Adipocyte (in vitro differentiated cells): ENCODE measurements around the gene LZTR1.
"Not testable (repeated sequence)": the region's sequence is repeated elsewhere in the genome, so short reads cannot be mapped to it uniquely, and the experiment has no call there.

Experiments used
- DNase-seq: peaks from one replicate; pipeline ENCODE4 v3.0.0-alpha.2; 2015; ENCODE audit warnings: low read depth
- H3K27me3 ChIP-seq: replicated peaks from 2 replicates; pipeline ENCODE4 v1.7.0; 2013; ENCODE audit warnings: mild to moderate bottlenecking, low read length, moderate library complexity; ENCODE audit not compliant: control insufficient read depth, insufficient read depth
- H3K36me3 ChIP-seq: 2 replicates; pipeline ENCODE4 v1.7.0; 2013; ENCODE audit warnings: low read length, mild to moderate bottlenecking, moderate library complexity; ENCODE audit not compliant: control insufficient read depth, insufficient read depth, severe bottlenecking
- H3K4me1 ChIP-seq: 2 replicates; pipeline ENCODE4 v1.7.0; 2013; ENCODE audit warnings: mild to moderate bottlenecking, low read length, moderate library complexity; ENCODE audit not compliant: control insufficient read depth, insufficient read depth
- H3K4me3 ChIP-seq: 2 replicates; pipeline ENCODE4 v1.7.0; 2013; ENCODE audit warnings: mild to moderate bottlenecking, low read length, moderate library complexity
- H3K9ac ChIP-seq: 2 replicates; pipeline ENCODE4 v1.7.0; 2013; ENCODE audit warnings: mild to moderate bottlenecking, low read length, moderate library complexity
- H3K9me3 ChIP-seq: 2 replicates; pipeline ENCODE4 v1.7.0; 2013; ENCODE audit warnings: mild to moderate bottlenecking, low read length, moderate library complexity; ENCODE audit not compliant: control insufficient read depth

LZTR1 gene

GRCh38 chr22:21009208-21009607, 27.1 kb downstream of the LZTR1 start:
- not testable (repeated sequence) for H3K27me3 ChIP-seq, DNase-seq, H3K9me3 ChIP-seq, H3K4me1 ChIP-seq, H3K4me3 ChIP-seq, H3K9ac ChIP-seq, H3K36me3 ChIP-seq

- Histone ChIP-seq H3K4me3 (no peak overlapping the region), H3K36me3 (no peaks in the 10 kb centered on the region), H3K9me3 (no peaks in the 10 kb centered on the region), H3K9ac (no peak overlapping the region), H3K27me3 (no peaks in the 10 kb centered on the region), H3K4me1 (peaks cover 11% of the 10 kb centered on the region)
- peak; percentile 66 for DNase-seq
Measured at GRCh38 chr22:21009638-21010425, 27.7 kb downstream of the LZTR1 start.

- H3K27me3 ChIP-seq, result no peaks in the 10 kb centered on the region
- no peaks in the 10 kb centered on the region for H3K9me3 ChIP-seq
- no peak overlapping the region for H3K9ac ChIP-seq
- no peak for DNase-seq
- no peaks in the 10 kb centered on the region for H3K36me3 ChIP-seq
- H3K4me1 ChIP-seq, result peaks cover 16% of the 10 kb centered on the region
- H3K4me3 ChIP-seq, result no peak overlapping the region
Measured at GRCh38 chr22:21010426-21011113, 28.5 kb downstream of the LZTR1 start.

- H3K27me3 ChIP-seq, result no peaks in the 10 kb centered on the region
- no peak for DNase-seq
- no peaks in the 10 kb centered on the region for H3K9me3 ChIP-seq
- H3K36me3 ChIP-seq, result no peaks in the 10 kb centered on the region
- H3K4me3 ChIP-seq, result no peak overlapping the region
- H3K9ac ChIP-seq, result no peak overlapping the region
- peaks cover 16% of the 10 kb centered on the region for H3K4me1 ChIP-seq
Measured at GRCh38 chr22:21012446-21013407, 30.6 kb downstream of the LZTR1 start.

- Histone ChIP-seq H3K9ac (peak overlapping the region; percentile 67), H3K27me3 (no peaks in the 10 kb centered on the region), H3K9me3 (no peaks in the 10 kb centered on the region), H3K4me3 (peak overlapping the region; percentile 76), H3K4me1 (peaks cover 16% of the 10 kb centered on the region), H3K36me3 (no peaks in the 10 kb centered on the region)
- DNase-seq, result peak; percentile 30
Measured at GRCh38 chr22:21013657-21014201, 31.6 kb downstream of the LZTR1 start.

- H3K4me3 ChIP-seq, result peak overlapping the region; percentile 76
- H3K9me3 ChIP-seq, result no peaks in the 10 kb centered on the region
- H3K27me3 ChIP-seq, result no peaks in the 10 kb centered on the region
- no peaks in the 10 kb centered on the region for H3K36me3 ChIP-seq
- H3K4me1 ChIP-seq, result peaks cover 16% of the 10 kb centered on the region
- peak; percentile 95 for DNase-seq
- H3K9ac ChIP-seq, result peak overlapping the region; percentile 67
Measured at GRCh38 chr22:21014202-21014725, 32.2 kb downstream of the LZTR1 start.

- no peaks in the 10 kb centered on the region for H3K27me3 ChIP-seq
- H3K4me3 ChIP-seq, result peak within 1 kb of the TSS; percentile 76
- peaks cover 16% of the 10 kb centered on the region for H3K4me1 ChIP-seq
- no peaks in the 10 kb centered on the region for H3K36me3 ChIP-seq
- H3K9ac ChIP-seq, result peak within 1 kb of the TSS; percentile 67
- H3K9me3 ChIP-seq, result no peaks in the 10 kb centered on the region
- DNase-seq, result peak; percentile 53
Measured at GRCh38 chr22:21014726-21015465, 32.8 kb downstream of the LZTR1 start, which contains the start of gene P2RX6. P2RX6 (plus strand) TSS chr22:21015165; CDS start chr22:21015175, 10 bp downstream.

GRCh38 chr22:21015466-21016006, 33.4 kb downstream of the LZTR1 start:
- peaks cover 16% of the 10 kb centered on the region for H3K4me1 ChIP-seq
- no peaks in the 10 kb centered on the region for H3K27me3 ChIP-seq
- no peaks in the 10 kb centered on the region for H3K36me3 ChIP-seq
- H3K9me3 ChIP-seq, result no peaks in the 10 kb centered on the region
- peak overlapping the region; percentile 58 for H3K9ac ChIP-seq
- H3K4me3 ChIP-seq, result peak overlapping the region; percentile 76
- DNase-seq, result no peak

- no peak overlapping the region for H3K4me3 ChIP-seq
- peaks cover 16% of the 10 kb centered on the region for H3K4me1 ChIP-seq
- no peak overlapping the region for H3K9ac ChIP-seq
- no peaks in the 10 kb centered on the region for H3K9me3 ChIP-seq
- peaks cover 4% of the 10 kb centered on the region for H3K27me3 ChIP-seq
- DNase-seq, result no peak
- H3K36me3 ChIP-seq, result no peaks in the 10 kb centered on the region
Measured at GRCh38 chr22:21016644-21017420, 34.7 kb downstream of the LZTR1 start.
